GM18907 (cell line): ENCODE measurements around the gene CRIP1.

Experiments used
- ATAC-seq: cut with Tn5 transposase; IDR thresholded peaks from one replicate; pipeline ENCODE4 v1.9.1; 2021; ENCODE audit warnings: mild to moderate bottlenecking, moderate library complexity; ENCODE audit not compliant: unreplicated experiment

The CRIP1 gene

GRCh38 chr14:105469456-105470349 lies 17.0 kb upstream of the CRIP1 start:
- no peak for ATAC-seq

GRCh38 chr14:105470350-105471296 lies 16.1 kb upstream of the CRIP1 start:
- no peak for ATAC-seq

- ATAC-seq, result no peak
Measured at GRCh38 chr14:105471297-105471821, 15.3 kb upstream of the CRIP1 start.

- no peak for ATAC-seq
Measured at GRCh38 chr14:105471823-105472485, 14.7 kb upstream of the CRIP1 start.

GRCh38 chr14:105472486-105472991 lies 14.1 kb upstream of the CRIP1 start:
- no peak for ATAC-seq

GRCh38 chr14:105473033-105473676 lies 13.5 kb upstream of the CRIP1 start:
- no peak for ATAC-seq

- no peak for ATAC-seq
Measured at GRCh38 chr14:105473677-105474482, 12.8 kb upstream of the CRIP1 start.

- no peak for ATAC-seq
Measured at GRCh38 chr14:105474483-105475268, 12.0 kb upstream of the CRIP1 start, which contains the start of gene CRIP2. TSS of gene CRIP2 (plus strand) at chr14:105474821. CDS start at chr14:105474863, 42 bp downstream.

- ATAC-seq, result no peak
Measured at GRCh38 chr14:105475269-105476096, 11.2 kb upstream of the CRIP1 start.

- ATAC-seq, result no peak
Measured at GRCh38 chr14:105476097-105476830, 10.4 kb upstream of the CRIP1 start.

- no peak for ATAC-seq
Measured at GRCh38 chr14:105476831-105477659, 9.6 kb upstream of the CRIP1 start.

GRCh38 chr14:105477660-105478397 lies 8.9 kb upstream of the CRIP1 start:
- no peak for ATAC-seq

- no peak for ATAC-seq
Measured at GRCh38 chr14:105478398-105479251, 8.1 kb upstream of the CRIP1 start.

- no peak for ATAC-seq
Measured at GRCh38 chr14:105479431-105480158, 7.1 kb upstream of the CRIP1 start.
